HEK293 (cell line): ENCODE results near the gene CCDC85B.

Experiments used
- CTCF ChIA-PET: fragments of 350-600 bp; formaldehyde crosslinking; extraction: SDS; loops from one replicate; lab custom pipeline; 2021; ENCODE audit warnings: antibody characterized with exemption; lab: Yijun Ruan, JAX
- POLR2A ChIA-PET: fragments of 300-600 bp; formaldehyde crosslinking; extraction: SDS; loops from one replicate; lab custom pipeline; 2020; ENCODE audit warnings: antibody characterized with exemption, inconsistent platforms; lab: Yijun Ruan, JAX
- H3K27ac ChIP-seq: fragments of 200-500 bp; sonication (Bioruptor generic); 2 replicates; pipeline ENCODE4 v1.5.1; 2014; ENCODE audit warnings: low read depth, low read length, control low read depth, inconsistent platforms; ENCODE audit errors: extremely low read depth
- H3K36me3 ChIP-seq, 2 experiments: fragments of 200-500 bp in 1 of 2; sonication (Bioruptor generic) in 1 of 2; 1 replicate in 1 of 2; 2 replicates in 1 of 2; pipeline ENCODE4 v1.5.1; 2014 to 2017; ENCODE audit warnings: inconsistent platforms in 2 of 2, low read length in 2 of 2; ENCODE audit not compliant: control insufficient read depth in 2 of 2, insufficient read depth in 1 of 2
- H3K4me1 ChIP-seq: fragments of 200-500 bp; sonication (Bioruptor generic); 2 replicates; pipeline ENCODE4 v1.5.1; 2014; ENCODE audit warnings: mild to moderate bottlenecking, low read length, inconsistent platforms; ENCODE audit not compliant: control insufficient read depth, insufficient read depth
- H3K4me3 ChIP-seq: 2 replicates; pipeline ENCODE4 v1.5.1; 2011; ENCODE audit warnings: low read depth, mild to moderate bottlenecking, control low read depth, low read length, moderate library complexity
- H3K9me3 ChIP-seq: fragments of 200-500 bp; sonication (Bioruptor generic); 2 replicates; pipeline ENCODE4 v1.5.1; 2014; ENCODE audit warnings: low read depth, low read length, inconsistent platforms; ENCODE audit not compliant: control insufficient read depth, insufficient read depth
- FEZF1 ChIP-seq: fragments of 450-650 bp; formaldehyde crosslinking; IDR thresholded peaks from 2 replicates; pipeline ENCODE4 v1.5.1; 2016; ENCODE audit warnings: missing biosample characterization, missing genetic modification characterization
- GLIS2 ChIP-seq: fragments of 450-650 bp; formaldehyde crosslinking; IDR thresholded peaks from 2 replicates; pipeline ENCODE4 v1.5.1; 2016; ENCODE audit warnings: missing biosample characterization, missing genetic modification characterization
- HOXA7 ChIP-seq: sonication (generic); formaldehyde crosslinking; IDR thresholded peaks from 2 replicates; pipeline ENCODE4 v1.8.1; 2022; ENCODE audit warnings: missing genetic modification reagents, borderline replicate concordance
- HOXD13 ChIP-seq: sonication (generic); formaldehyde crosslinking; IDR thresholded peaks from 2 replicates; pipeline ENCODE4 v1.8.0; 2022; ENCODE audit warnings: missing genetic modification reagents, borderline replicate concordance
- KLF8 ChIP-seq: fragments of 450-650 bp; formaldehyde crosslinking; IDR thresholded peaks from 2 replicates; pipeline ENCODE4 v1.5.1; 2016; ENCODE audit warnings: missing biosample characterization, missing genetic modification characterization
- MEIS1 ChIP-seq: sonication (generic); formaldehyde crosslinking; IDR thresholded peaks from 2 replicates; pipeline ENCODE4 v1.8.1; 2022; ENCODE audit warnings: missing genetic modification reagents, mild to moderate bottlenecking, borderline replicate concordance
- MZF1 ChIP-seq: fragments of 450-650 bp; formaldehyde crosslinking; IDR thresholded peaks from 2 replicates; pipeline ENCODE4 v1.5.1; 2017; ENCODE audit warnings: missing biosample characterization, missing genetic modification characterization, borderline replicate concordance
- TRIM28 ChIP-seq: IDR thresholded peaks from 2 replicates; pipeline ENCODE4 v1.6.1; 2011; ENCODE audit warnings: low read length, control low read depth, borderline replicate concordance
- TSHZ1 ChIP-seq: fragments of 450-650 bp; formaldehyde crosslinking; IDR thresholded peaks from 2 replicates; pipeline ENCODE4 v1.5.1; 2016; ENCODE audit warnings: missing biosample characterization, missing genetic modification characterization, borderline replicate concordance
- ZFP37 ChIP-seq: fragments of 450-650 bp; formaldehyde crosslinking; IDR thresholded peaks from 2 replicates; pipeline ENCODE4 v1.5.1; 2016; ENCODE audit warnings: missing biosample characterization, missing genetic modification characterization
- ZFP41 ChIP-seq: fragments of 450-650 bp; formaldehyde crosslinking; IDR thresholded peaks from 2 replicates; pipeline ENCODE4 v1.5.1; 2016; ENCODE audit warnings: missing biosample characterization, missing genetic modification characterization, borderline replicate concordance
- ZNF146 ChIP-seq: fragments of 450-650 bp; formaldehyde crosslinking; IDR thresholded peaks from 2 replicates; pipeline ENCODE4 v1.5.1; 2016; ENCODE audit warnings: missing biosample characterization, missing genetic modification characterization
- ZNF157 ChIP-seq: fragments of 450-650 bp; formaldehyde crosslinking; IDR thresholded peaks from 2 replicates; pipeline ENCODE4 v1.5.1; 2016; ENCODE audit warnings: missing biosample characterization, missing genetic modification characterization
- ZNF23 ChIP-seq: fragments of 450-650 bp; formaldehyde crosslinking; IDR thresholded peaks from 2 replicates; pipeline ENCODE4 v1.5.1; 2016; ENCODE audit warnings: missing biosample characterization, missing genetic modification characterization, borderline replicate concordance
- ZNF248 ChIP-seq: fragments of 450-650 bp; formaldehyde crosslinking; IDR thresholded peaks from 2 replicates; pipeline ENCODE4 v1.5.1; 2017; ENCODE audit warnings: missing biosample characterization, missing genetic modification characterization
- ZNF426 ChIP-seq: fragments of 450-650 bp; formaldehyde crosslinking; IDR thresholded peaks from 2 replicates; pipeline ENCODE4 v1.5.1; 2017; ENCODE audit warnings: missing biosample characterization, missing genetic modification characterization, mild to moderate bottlenecking, inconsistent platforms, moderate library complexity
- ZNF561 ChIP-seq: fragments of 450-650 bp; IDR thresholded peaks from 2 replicates; pipeline ENCODE4 v1.5.1; 2018; ENCODE audit warnings: missing biosample characterization, missing genetic modification characterization, borderline replicate concordance
- ZNF571 ChIP-seq: fragments of 450-650 bp; formaldehyde crosslinking; IDR thresholded peaks from 2 replicates; pipeline ENCODE4 v1.5.0; 2017; ENCODE audit warnings: missing biosample characterization, missing genetic modification characterization
- ZNF600 ChIP-seq: fragments of 450-650 bp; formaldehyde crosslinking; IDR thresholded peaks from 2 replicates; pipeline ENCODE4 v1.5.1; 2016; ENCODE audit warnings: missing biosample characterization, missing genetic modification characterization
- ZSCAN18 ChIP-seq: fragments of 450-650 bp; formaldehyde crosslinking; IDR thresholded peaks from 2 replicates; pipeline ENCODE4 v1.5.1; 2016; ENCODE audit warnings: missing biosample characterization, missing genetic modification characterization
- TF ChIP-seq, protein P1 (sequence below): fragments of 450-650 bp; formaldehyde crosslinking; IDR thresholded peaks from 2 replicates; pipeline ENCODE4 v1.5.1; 2016; ENCODE audit warnings: missing biosample characterization, missing genetic modification characterization

The CCDC85B gene

DNA sequence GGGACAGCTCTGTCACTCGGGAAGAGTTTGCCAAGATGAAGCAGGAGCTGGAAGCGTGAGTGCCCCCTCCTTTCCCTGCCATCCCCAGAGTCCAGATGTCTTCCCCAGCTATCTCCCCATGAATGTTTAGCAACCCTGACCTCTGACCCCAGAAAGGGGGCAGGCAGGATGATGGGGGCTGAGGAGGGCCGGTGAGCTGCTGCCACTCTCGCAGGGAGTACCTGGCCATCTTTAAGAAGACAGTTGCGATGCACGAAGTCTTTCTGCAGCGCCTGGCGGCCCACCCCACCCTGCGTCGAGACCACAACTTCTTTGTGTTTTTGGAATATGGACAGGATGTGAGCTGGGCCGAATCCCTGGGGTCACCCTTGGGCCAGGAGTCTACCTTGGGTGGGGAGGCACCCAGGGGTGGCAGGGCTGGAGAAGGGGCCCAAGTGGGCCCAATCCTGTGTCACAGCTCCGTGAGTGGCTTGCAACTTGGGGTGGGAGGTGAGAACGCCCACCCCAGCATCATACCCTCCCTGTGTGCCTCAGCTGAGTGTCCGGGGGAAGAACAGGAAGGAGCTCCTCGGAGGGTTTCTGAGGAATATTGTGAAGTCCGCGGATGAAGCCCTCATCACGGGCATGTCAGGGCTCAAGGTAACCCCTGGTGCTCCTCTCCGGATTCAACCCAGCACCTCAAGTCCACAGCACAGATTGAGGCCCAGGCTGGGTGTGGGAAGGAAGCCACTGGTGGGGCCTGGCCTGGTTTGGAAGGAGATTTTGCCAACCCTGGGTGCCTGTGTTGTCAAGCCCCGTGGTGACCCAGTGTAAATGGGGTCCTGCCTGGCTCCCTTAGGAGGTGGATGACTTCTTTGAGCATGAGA, 40.0 kb upstream of the CCDC85B start:
- Histone ChIP-seq H3K36me3 (peaks cover 0 to 43% of the 10 kb centered on the region in 2 experiments; a peak in 1 of 3 replicates), H3K4me1 (no peaks in the 10 kb centered on the region), H3K9me3 (no peaks in the 10 kb centered on the region), H3K4me3 (no peak overlapping the region), H3K27ac (no peak overlapping the region)
- TF ChIP-seq MEIS1 (CRISPR knock-in tag) (no peak), FEZF1 (tag by site-specific recombination) (no peak), ZSCAN18 (no peak), ZNF248 (tag by site-specific recombination) (no peak), ZNF146 (tag by site-specific recombination) (no peak), ZNF571 (no peak), ZNF426 (no peak), ZNF561 (no peak), MZF1 (tag by site-specific recombination) (no peak)
- TF ChIP-seq, protein P1, sequence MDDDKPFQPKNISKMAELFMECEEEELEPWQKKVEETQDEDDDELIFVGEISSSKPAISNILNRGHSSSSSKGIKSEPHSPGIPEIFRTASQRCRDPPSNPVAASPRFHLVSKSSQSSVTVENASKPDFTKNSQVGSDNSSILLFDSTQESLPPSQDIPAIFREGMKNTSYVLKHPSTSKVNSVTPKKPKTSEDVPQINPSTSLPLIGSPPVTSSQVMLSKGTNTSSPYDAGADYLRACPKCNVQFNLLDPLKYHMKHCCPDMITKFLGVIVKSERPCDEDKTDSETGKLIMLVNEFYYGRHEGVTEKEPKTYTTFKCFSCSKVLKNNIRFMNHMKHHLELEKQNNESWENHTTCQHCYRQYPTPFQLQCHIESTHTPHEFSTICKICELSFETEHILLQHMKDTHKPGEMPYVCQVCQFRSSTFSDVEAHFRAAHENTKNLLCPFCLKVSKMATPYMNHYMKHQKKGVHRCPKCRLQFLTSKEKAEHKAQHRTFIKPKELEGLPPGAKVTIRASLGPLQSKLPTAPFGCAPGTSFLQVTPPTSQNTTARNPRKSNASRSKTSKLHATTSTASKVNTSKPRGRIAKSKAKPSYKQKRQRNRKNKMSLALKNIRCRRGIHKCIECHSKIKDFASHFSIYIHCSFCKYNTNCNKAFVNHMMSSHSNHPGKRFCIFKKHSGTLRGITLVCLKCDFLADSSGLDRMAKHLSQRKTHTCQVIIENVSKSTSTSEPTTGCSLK (tag by site-specific recombination), result no peak
- ChIA-PET CTCF (interaction anchor here (0.6 to 4.5 kb wide), 13 partner anchors 8 to 196 kb away, joined by 3 to 22 read pairs (median 4); partner anchors contain the start of genes MUS81 and SNX32), POLR2A (interaction anchor here (0.5 to 4.3 kb wide), 8 partner anchors 8 to 439 kb away, joined by 3 to 33 read pairs (median 4); partner anchors contain the start of genes CFL1, MUS81, SNX32 and YIF1A)

DNA sequence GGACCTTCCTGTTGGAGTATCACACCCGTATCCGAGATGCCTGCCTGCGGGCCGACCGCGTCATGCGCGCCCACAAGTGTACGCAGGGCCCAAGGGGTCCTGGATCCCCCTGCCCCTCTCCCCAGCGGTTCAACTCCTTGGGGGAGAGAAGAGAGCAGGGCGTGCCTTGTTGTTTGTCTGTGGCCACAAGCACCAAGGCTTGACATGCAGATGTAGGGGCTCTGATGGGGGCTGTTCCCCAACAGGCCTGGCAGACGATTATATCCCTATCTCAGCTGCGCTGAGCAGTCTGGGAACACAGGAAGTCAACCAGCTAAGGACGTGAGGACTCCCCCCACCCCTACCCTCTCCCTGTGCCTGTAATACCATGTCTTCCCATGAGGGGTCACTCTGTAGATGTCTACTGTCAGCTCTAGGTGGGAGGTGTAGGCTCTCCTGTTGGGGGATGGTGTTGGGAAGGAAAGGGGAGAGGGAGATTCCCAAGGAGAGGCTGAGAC, 39.3 kb upstream of the CCDC85B start:
- Histone ChIP-seq H3K27ac (no peak overlapping the region), H3K4me1 (no peaks in the 10 kb centered on the region), H3K9me3 (no peaks in the 10 kb centered on the region), H3K4me3 (no peak overlapping the region), H3K36me3 (peaks cover 0 to 50% of the 10 kb centered on the region in 2 experiments; a peak in 1 of 3 replicates)
- no peak for TF ChIP-seq HOXA7 (CRISPR knock-in tag)
- 0 out of 2 replicates have a peak, but pooled peaks have one; percentile 10 for TF ChIP-seq GLIS2
- TF ChIP-seq KLF8 (tag by site-specific recombination), result peak; percentile 31; the same call in 1 of the 2 replicates
- ChIA-PET POLR2A (interaction anchor here (0.5 to 4.3 kb wide), 7 partner anchors 9 to 438 kb away, joined by 3 to 33 read pairs (median 4); partner anchors contain the start of genes FIBP, MUS81 and YIF1A), CTCF (interaction anchor here (0.6 to 4.5 kb wide), 14 partner anchors 8 to 195 kb away, joined by 3 to 22 read pairs (median 3); partner anchors contain the start of genes KAT5 and MUS81)

GRCh38 chr11:65851811-65852507, 38.5 kb upstream of the CCDC85B start:
- CTCF ChIA-PET, result interaction anchor here (0.6 to 4.5 kb wide), 13 partner anchors 8 to 525 kb away, joined by 3 to 22 read pairs (median 3); partner anchors contain the start of genes KAT5 and MUS81
- POLR2A ChIA-PET, result interaction anchor here (0.6 to 4.3 kb wide), 10 partner anchors 8 to 136 kb away, joined by 3 to 33 read pairs (median 4); partner anchors contain the start of genes CCDC85B, FIBP and MUS81
- no peaks in the 10 kb centered on the region for H3K4me1 ChIP-seq
- H3K4me3 ChIP-seq, result no peak overlapping the region
- peaks cover 0 to 56% of the 10 kb centered on the region in 2 experiments; a peak in 1 of 3 replicates for H3K36me3 ChIP-seq
- H3K27ac ChIP-seq, result no peak overlapping the region
- H3K9me3 ChIP-seq, result no peaks in the 10 kb centered on the region
- no peak for TF ChIP-seq ZNF157 (tag by site-specific recombination)
- no peak for TF ChIP-seq ZFP41 (tag by site-specific recombination)
- no peak for TF ChIP-seq HOXD13 (CRISPR knock-in tag)
- TF ChIP-seq TRIM28, result no peak
- no peak for TF ChIP-seq ZFP37
- no peak for TF ChIP-seq ZNF600 (tag by site-specific recombination)
- no peak for TF ChIP-seq TSHZ1 (tag by site-specific recombination)
- TF ChIP-seq MEIS1 (CRISPR knock-in tag), result no peak
- TF ChIP-seq ZNF23 (tag by site-specific recombination), result no peak
- no peak for TF ChIP-seq ZNF561
